Upper lobe of left lung (tissue), 6 donors: Measurements from ENCODE around the gene KCNJ6. TPM values are rescaled to one million over a fixed set of nuclear protein-coding genes. Genes with fewer than 3 reads are reported as not detected.

Experiments used
- ATAC-seq, 2 donors: fragments of 200-7000 bp; cut with Tn5 transposase; one replicate each; pipeline ENCODE4 v1.9.1; 2022; ENCODE audit warnings: mild to moderate bottlenecking in 2 of 2, moderate library complexity in 2 of 2; ENCODE audit not compliant: low FRiP score in 2 of 2
- DNase-seq, 2 donors: peaks; one replicate each; pipeline ENCODE4 v3.0.0-alpha.2; 2019 to 2020
- H3K27ac ChIP-seq, 4 donors: fragments of 200-600 bp; sonication (generic); one replicate each; pipeline ENCODE4 v1.5.1; 2016 to 2019
- H3K27me3 ChIP-seq, 4 donors: fragments of 200-600 bp; sonication (generic); one replicate each; pipeline ENCODE4 v1.5.1; 2017 to 2019
- H3K36me3 ChIP-seq, 4 donors: fragments of 200-600 bp; sonication (generic); one replicate each; pipeline ENCODE4 v1.5.1; 2016 to 2019
- H3K4me1 ChIP-seq, 4 donors: fragments of 200-600 bp; sonication (generic); one replicate each; pipeline ENCODE4 v1.5.1; 2018 to 2019
- H3K4me3 ChIP-seq, 4 donors: fragments of 200-600 bp; sonication (generic); one replicate each; pipeline ENCODE4 v1.5.1; 2017 to 2019; ENCODE audit warnings: mild to moderate bottlenecking in 2 of 4, moderate library complexity in 1 of 4
- H3K9me3 ChIP-seq, 4 donors: fragments of 200-600 bp; sonication (generic); one replicate each; pipeline ENCODE4 v1.5.1; 2018 to 2019
- CTCF ChIP-seq, 6 experiments: fragments of 450-650 bp in 4 of 6; fragments of 200-600 bp in 2 of 6; sonication (generic) in 2 of 6; IDR thresholded peaks; one replicate each; pipeline ENCODE4 v1.5.1; 2016 to 2019; ENCODE audit warnings: antibody characterized with exemption in 6 of 6
- EP300 ChIP-seq, 4 donors: sonication (generic); formaldehyde crosslinking; IDR thresholded peaks; one replicate each; pipeline ENCODE4 v1.5.1; 2017; ENCODE audit warnings: antibody characterized with exemption in 4 of 4, control low read depth in 2 of 4
- POLR2A ChIP-seq, 4 donors: fragments of 450-650 bp; IDR thresholded peaks; one replicate each; pipeline ENCODE4 v1.5.1; 2016 to 2017; ENCODE audit warnings: antibody characterized with exemption in 4 of 4, mild to moderate bottlenecking in 2 of 4
- POLR2AphosphoS5 ChIP-seq, 2 donors: sonication (generic); formaldehyde crosslinking; IDR thresholded peaks; one replicate each; pipeline ENCODE4 v1.5.1; 2017; ENCODE audit warnings: antibody characterized with exemption in 2 of 2
- WGBS, 2 donors: methylation state at CpG; one replicate each; pipeline ENCODE4 v1.1.5; 2017 to 2018; 5-methylcytosine and 5-hydroxymethylcytosine counted together
- total RNA-seq, 6 donors: library from RNA; depleted of rRNA in 4 of 6; stranded (reverse); fragments of >200 nt in 4 of 6; gene quantifications; one replicate each; pipeline versions ENCODE4 v1.1.0 to v1.2.1, GENCODE V29; 2016 to 2021
- donor health status: DM: no; HTN: no; CAD: no; lungs with moderate emphysema.
- donor health status: DM: no; HTN: yes; CAD: no; lungs with severe emphysema.

KCNJ6 gene
- total RNA-seq, 6 donors from 2014 or later, result 0.06 to 0.15 TPM; not detected in 4

- WGBS, 2 donors, result 81 to 89% methylated on average over 9 of the region's 9 CpGs
Measured at GRCh38 chr21:37759777-37760176, 156.5 kb downstream of the KCNJ6 start.

DNA sequence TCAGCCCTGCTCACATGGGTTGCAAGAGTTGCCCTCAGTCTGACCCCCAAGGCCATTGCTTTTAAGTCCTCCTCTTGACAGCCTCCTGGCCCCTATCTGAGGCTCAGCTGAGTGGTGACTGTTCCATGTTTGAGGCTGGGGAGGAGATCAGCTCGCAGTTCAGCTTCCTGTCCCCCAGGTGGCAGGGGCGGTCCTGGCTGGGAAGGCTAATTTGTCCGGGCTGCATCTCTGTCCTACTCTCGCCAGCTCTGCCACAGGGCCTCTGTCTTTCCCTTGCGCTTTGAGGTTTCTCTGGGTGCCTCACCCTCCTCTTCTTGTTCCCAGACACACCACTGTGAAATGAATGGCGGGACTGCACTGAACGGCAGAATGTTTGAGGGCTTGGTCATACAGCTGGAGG, 157.3 kb downstream of the KCNJ6 start:
- Histone ChIP-seq H3K4me1 (no peaks in the 10 kb centered on the region), H3K27me3 (no peaks in the 10 kb centered on the region), H3K4me3 (no peak overlapping the region), H3K9me3 (no peaks in the 10 kb centered on the region), H3K36me3 (no peaks in the 10 kb centered on the region), H3K27ac (no peak overlapping the region)
- ATAC-seq (peak; percentile 9 to 39), DNase-seq (peak in 1 of 2 donors; percentile 33)
- WGBS, 2 donors, result 38 to 56% methylated on average over 6 to 7 of the region's 7 CpGs
- no peak for TF ChIP-seq POLR2AphosphoS5 (IDR thresholded peaks at IDR 0.05)
- TF ChIP-seq CTCF (IDR thresholded peaks at IDR 0.05), result peak in 4 of 6 experiments; percentile 22 to 60 (median 52)

More at GRCh38 chr21:37759777-37760176, 156.5 kb downstream of the KCNJ6 start:
- Histone ChIP-seq H3K4me3 (no peak overlapping the region), H3K9me3 (no peaks in the 10 kb centered on the region), H3K27ac (no peak overlapping the region), H3K27me3 (no peaks in the 10 kb centered on the region), H3K4me1 (no peaks in the 10 kb centered on the region), H3K36me3 (no peaks in the 10 kb centered on the region)
- DNase-seq (no peak), ATAC-seq (no peak)
- TF ChIP-seq POLR2A (IDR thresholded peaks at IDR 0.05), result no peak
- no peak for TF ChIP-seq EP300 (IDR thresholded peaks at IDR 0.05)

DNA sequence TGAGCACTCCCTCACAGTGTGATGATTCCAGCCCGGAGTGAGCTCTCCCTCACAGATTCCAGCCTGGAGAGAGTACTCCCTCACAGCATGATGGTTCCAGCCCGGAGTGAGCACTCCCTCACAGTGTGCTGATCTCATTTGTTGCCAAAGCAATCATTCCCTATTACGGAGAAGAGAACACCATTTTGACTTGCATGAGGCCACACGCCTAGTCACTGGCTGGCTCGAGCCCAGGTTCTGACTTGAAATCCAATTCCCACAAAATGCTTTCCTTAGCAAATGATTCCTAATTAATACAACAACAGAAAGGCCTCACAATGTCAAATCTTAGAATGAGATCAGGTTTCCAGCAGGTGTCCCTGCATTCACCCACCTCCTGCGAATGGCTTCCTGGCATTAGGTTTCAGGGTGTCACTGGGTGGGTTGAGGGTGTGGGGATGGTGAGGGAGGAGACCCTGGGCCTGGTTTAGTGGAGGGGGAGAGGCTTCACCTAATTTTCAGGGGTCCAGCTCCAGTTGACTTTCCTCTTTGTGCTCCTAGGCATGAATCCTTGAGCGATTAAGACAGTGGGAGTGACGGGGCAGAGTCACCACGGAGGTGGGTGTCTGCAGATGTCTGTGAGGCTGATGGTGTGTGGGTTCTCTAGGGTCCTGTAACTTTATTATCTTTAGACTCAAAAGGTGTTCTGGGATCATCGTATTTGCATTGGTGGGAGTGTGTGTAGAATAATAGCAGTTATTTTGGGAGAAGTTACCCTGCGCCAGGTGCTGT, 158.5 kb downstream of the KCNJ6 start:
- Histone ChIP-seq H3K4me1 (no peaks in the 10 kb centered on the region), H3K27ac (no peak overlapping the region), H3K9me3 (no peaks in the 10 kb centered on the region), H3K27me3 (no peaks in the 10 kb centered on the region), H3K4me3 (no peak overlapping the region), H3K36me3 (no peaks in the 10 kb centered on the region)
- DNase-seq (no peak), ATAC-seq (no peak)
- 77 to 79% methylated on average over 9 to 11 of the region's 11 CpGs for WGBS, 2 donors
- TF ChIP-seq EP300 (IDR thresholded peaks at IDR 0.05), result no peak
- no peak for TF ChIP-seq CTCF (IDR thresholded peaks at IDR 0.05)
- TF ChIP-seq POLR2AphosphoS5 (IDR thresholded peaks at IDR 0.05), result no peak
- no peak for TF ChIP-seq POLR2A (IDR thresholded peaks at IDR 0.05)

- Histone ChIP-seq H3K36me3 (no peaks in the 10 kb centered on the region), H3K27me3 (no peaks in the 10 kb centered on the region), H3K4me1 (no peaks in the 10 kb centered on the region), H3K27ac (no peak overlapping the region), H3K4me3 (no peak overlapping the region), H3K9me3 (no peaks in the 10 kb centered on the region)
- DNase-seq (no peak), ATAC-seq (no peak)
- 51 to 68% methylated on average over 8 to 12 of the region's 12 CpGs for WGBS, 2 donors
- TF ChIP-seq EP300 (IDR thresholded peaks at IDR 0.05) (no peak), POLR2AphosphoS5 (IDR thresholded peaks at IDR 0.05) (no peak), CTCF (IDR thresholded peaks at IDR 0.05) (no peak), POLR2A (IDR thresholded peaks at IDR 0.05) (no peak)
Measured at GRCh38 chr21:37753122-37753599, 163.1 kb downstream of the KCNJ6 start.

- H3K27me3 ChIP-seq, result no peaks in the 10 kb centered on the region
- no peaks in the 10 kb centered on the region for H3K4me1 ChIP-seq
- no peak overlapping the region for H3K4me3 ChIP-seq
- H3K36me3 ChIP-seq, result no peaks in the 10 kb centered on the region
- no peak overlapping the region for H3K27ac ChIP-seq
- WGBS, 2 donors, result 54 to 63% methylated on average over 10 of the region's 10 CpGs
- TF ChIP-seq POLR2AphosphoS5 (IDR thresholded peaks at IDR 0.05), result no peak
- TF ChIP-seq EP300 (IDR thresholded peaks at IDR 0.05), result no peak
- no peak for TF ChIP-seq POLR2A (IDR thresholded peaks at IDR 0.05)
- TF ChIP-seq CTCF (IDR thresholded peaks at IDR 0.05), result no peak
- DNase-seq (no peak), ATAC-seq (no peak)
- H3K9me3 ChIP-seq, result no peaks in the 10 kb centered on the region
Measured at GRCh38 chr21:37751268-37751975, 164.8 kb downstream of the KCNJ6 start.
